Measurements from ENCODE around the gene ASTN2.

The ASTN2 gene

DNA sequence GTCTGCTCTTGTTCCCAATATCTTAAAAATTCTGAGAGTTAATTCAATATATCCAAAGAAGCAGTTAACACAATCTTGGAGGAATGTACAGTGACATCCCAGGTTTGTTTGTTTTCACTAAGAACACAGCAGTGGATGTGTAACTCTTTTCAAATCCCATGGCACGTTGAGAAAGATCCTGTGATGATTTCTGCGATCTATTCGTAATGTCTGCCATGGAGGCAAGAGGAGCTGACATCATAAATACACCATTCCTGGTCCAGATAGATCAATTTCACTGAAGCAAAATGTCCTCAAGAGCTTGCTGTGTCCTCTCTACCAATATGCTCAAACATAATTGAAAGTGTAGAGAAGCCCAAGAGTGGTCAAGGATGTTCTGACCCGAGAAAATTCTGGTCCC, 980.5 kb downstream of the ASTN2 start:
- no peak for DNase-seq

DNA sequence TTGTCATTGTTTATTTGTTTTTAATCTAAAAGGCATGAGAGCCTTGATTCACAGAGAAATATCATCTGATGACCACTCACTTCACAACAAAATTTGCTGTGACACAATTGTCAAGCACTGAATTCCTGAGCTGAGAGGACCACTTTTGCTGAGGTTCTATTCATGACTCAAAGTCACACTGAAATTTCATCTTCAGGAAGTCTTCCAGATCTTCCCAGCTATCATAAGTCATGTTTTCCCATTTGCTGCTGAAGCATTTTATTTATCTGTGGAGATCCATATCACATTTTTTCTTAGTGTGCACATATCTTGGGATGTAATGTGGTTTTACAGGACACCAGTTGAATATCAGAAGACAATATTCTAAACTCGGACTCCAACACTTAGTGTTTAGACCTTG, 982.8 kb downstream of the ASTN2 start:
- no peak for DNase-seq

DNA sequence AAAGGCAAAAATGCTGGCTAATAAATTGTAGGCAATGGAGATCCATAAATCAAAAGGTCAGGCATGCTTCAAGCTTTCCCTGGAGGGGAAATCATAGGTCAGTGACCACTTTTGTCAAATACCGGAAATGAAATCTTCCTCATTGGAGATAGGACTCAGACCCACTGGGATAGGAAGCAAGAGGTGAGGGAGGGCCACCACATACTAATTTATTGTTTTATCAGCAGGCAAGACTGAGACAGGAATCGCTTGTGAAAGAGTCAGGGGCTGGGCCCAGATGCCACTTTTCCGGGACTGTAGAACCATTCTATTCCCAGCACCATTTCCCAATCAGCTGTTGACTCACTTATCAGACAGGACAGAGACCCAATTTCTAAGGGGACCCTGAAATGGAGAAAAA, 984.0 kb downstream of the ASTN2 start:
- DNase-seq: no peak

DNA sequence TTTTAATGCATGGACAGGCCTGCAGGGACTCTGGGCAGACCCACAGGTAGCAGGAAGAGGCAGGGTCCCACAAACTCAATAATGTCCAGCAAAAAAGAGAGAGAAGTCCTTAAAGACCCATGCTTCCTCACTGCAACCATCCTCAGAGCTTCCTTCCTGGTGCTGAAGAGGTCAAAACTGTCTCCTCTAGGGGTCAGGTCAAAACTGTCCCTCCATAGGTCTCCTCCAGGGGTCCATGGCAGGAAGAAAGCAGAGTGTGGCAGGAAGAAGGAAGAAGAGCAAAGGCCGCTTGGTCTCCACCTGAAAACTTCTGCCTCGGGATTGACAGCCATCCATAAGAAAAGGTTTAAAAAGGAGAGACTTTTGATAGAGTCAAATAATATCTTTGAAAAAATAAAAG, 989.6 kb downstream of the ASTN2 start:
- no peak for DNase-seq

DNA sequence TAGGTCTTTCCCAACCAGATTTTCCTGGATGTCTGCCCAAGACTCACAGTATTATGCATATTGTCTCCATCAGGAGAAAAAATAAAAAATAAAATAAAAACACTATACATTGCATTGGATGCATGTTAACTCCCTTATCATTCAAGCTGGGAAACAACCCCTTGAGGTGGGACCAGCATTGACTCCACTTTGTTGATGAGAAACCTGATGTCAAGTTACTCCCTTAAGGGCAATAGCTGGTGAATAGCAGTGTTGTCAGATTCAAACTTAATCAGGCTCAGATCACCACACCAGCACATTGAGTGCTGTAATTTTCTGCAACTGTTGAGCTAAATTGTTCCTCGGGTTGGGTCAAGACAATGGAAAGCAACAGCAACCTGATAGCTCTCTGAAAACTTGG, 991.7 kb downstream of the ASTN2 start:
- DNase-seq: no peak

DNA sequence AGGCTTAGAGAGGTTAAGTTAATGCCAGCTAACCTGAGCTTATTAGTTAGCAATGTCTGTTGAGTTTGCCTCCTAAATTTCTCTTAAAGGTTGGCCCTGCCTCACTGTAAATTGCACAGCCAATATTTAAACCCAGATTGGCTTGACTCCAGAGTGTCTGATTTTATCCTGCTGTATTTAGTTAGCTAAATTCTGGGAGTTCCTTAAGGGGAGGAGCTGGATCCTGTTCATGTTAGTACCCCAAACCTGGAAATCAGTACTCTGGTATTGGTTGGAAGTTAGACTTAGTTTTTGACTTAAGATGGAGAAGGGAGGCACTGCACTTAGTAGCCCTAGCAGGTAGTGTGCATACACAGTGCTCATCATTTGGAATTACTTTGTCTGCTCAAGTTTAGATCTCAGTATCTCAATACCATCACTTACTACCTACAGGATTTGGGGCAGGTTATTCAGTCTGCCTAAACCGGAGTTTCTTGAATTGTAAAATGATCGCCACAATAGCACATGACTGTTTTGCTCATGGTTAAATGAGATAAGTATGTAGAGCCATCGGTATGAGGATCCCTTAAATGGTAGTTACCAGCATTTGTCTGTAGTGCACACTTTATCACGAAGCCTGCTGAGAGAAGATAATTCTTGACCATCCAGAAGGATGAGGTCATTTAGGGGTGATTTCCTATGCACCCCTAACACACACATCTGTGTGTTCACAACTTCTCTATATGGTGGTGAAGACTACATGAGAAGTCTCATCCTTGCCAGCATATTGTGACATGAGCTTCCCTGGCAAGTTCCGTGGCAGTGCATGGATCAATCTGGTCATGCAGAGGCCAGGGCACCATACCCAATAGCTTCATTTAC, 992.5 kb downstream of the ASTN2 start:
- DNase-seq: no peak

DNA sequence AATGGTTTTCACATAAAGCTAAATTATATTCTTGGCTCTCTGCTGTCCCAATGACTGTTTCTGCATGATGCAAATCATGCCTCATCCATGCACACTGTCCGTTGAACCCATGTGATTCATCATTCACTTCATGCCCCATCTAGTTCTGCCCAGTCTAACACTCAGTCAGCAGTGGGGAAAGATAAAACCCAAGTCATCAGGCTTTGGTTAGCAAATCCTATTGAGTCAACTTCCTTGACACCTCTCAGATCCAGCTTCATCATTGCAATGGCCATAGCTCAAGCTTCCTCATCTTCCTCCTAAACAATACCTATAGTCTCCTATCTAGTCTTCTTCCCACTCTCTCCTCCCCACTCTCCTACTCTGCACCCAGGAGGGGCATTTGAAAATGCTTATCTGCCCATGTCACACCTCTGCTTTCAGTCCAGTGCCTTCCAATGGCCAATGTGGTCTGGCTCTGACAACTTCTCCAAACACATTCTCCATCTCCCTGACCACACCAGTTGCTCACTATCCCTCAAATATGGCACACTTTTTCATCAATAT, 993.8 kb downstream of the ASTN2 start:
- DNase-seq: no peak

DNA sequence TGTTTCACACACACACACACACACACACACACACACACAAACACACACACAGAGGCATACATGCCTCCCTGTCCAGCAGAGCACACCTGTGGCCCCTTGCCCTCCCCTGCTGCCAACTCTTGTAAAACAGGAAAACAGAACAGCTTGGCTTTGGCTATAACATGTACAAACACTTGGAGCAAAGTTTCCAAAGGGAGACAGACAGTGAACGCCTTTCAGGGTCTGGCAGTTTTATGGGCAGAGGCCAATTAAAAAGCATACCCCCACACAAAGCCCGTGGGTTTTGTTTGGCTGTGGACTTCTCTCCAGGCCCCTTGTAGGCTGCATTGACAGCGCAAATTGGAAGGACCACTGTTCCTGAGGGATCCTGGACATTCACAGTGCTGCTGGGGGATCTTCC, 995.7 kb downstream of the ASTN2 start:
- DNase-seq: no peak

DNA sequence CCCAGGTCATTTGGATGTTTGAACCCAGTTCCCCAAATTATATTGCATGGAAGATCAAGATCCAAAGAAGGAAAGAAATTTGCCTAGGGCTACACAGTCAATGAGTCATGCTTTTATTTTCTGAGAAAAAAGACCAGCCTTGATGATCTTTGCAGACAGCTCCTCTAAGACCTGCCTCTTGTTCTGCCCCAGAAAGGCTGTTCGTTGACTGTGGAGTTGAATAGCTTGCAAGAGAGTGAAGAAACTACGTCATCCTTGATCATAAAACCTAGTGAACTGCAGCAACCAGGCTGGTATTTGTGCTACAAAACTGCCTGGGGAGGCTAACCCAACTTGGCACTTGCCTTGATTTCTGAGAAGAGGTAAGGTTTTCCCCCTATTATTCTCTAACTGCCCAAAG, 997.4 kb downstream of the ASTN2 start:
- DNase-seq: no peak

DNA sequence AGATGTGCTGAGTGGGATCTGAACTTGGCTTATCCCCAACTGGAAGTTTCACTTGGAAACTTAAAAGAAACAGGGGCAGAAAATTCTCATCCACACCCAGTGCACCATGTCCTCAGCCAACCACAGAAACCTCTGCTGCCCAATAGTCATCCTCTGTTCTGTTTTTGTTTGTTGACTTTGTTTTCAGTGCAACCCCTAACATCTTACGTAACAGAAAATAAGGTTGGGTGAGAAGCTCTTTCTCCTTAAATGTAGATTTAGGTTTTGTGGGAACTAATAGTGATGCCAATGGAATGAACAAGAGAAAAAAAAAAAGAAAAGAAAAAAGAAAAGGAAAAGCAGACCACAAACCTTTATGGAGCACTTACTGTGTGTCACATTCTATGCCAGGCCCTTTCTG, 998.4 kb downstream of the ASTN2 start:
- DNase-seq: no peak

DNA sequence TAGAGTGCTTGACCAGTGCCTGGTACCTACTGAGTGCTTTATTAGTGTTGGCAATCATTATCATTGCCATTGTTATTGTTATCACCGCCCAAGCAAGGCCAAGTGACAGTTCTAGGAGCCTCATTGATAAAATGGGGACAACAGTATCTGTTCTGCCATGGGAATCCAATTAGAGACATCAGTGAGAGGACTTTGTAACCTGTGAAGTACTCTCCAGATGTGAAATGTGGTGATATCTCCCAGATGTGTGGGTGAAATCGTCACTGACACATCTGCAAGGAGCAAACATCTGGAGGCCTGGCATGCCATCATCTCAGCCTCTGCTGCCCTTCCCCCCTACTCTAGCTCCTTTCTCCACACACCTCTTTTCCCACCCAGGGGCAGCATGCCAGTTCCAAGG, 1000.5 kb downstream of the ASTN2 start:
- DNase-seq: no peak

DNA sequence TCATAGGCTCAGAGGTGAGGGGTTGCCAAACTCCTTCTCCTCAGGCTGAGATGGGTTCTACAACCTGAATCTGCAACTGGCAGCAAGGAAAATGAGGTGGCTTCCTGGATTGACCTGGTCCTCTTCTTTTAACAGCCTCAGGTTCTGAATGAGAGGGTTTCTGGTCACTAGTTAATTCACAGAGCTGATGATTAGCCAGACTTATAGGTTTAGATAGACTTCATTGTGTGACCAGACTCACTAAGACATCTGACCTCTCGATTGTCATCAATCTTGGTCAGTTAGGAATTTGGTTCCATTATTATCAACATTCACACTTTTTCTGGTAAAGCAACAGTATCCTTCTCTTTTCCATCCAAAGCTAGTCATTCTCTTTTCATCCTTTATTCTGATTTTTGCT, 1003.4 kb downstream of the ASTN2 start:
- no peak for DNase-seq

DNA sequence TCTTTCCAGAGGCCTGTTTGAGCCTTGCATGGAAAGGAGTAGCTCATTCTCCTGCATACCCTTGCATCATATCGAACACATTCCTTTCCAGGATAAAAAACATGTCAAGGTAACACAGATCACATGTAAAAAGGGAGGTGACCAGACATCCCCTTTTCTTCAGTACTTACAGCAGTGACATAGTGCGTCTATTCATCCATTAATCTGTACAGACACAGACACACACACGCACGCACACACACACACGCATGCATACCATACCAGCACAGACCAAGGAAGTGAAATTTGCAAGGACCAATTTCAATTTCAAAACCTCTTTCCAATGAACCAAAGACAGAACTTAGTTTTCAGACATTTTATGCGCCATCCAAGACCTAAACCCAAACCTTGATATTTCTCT, 1005.2 kb downstream of the ASTN2 start:
- no peak for DNase-seq

DNA sequence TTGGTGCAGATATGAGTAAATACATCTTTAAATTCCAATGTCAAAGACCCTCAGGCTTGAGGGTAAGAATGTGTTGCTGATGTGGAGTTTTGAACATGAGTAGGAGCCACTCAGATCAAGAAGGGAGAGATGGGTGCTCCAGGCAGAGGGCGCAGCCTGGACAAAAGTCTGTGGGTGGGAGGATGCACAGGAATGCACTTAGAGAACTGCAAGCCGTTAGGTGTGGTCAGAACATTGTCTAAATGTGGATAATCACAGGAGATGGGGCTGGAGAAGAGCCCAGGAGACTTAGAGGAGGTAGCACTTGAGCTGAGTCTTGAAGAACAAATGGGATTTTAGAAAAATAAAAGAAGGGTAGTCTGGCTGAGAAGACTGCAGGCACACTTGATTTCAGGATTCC, 1005.7 kb downstream of the ASTN2 start:
- DNase-seq: no peak

DNA sequence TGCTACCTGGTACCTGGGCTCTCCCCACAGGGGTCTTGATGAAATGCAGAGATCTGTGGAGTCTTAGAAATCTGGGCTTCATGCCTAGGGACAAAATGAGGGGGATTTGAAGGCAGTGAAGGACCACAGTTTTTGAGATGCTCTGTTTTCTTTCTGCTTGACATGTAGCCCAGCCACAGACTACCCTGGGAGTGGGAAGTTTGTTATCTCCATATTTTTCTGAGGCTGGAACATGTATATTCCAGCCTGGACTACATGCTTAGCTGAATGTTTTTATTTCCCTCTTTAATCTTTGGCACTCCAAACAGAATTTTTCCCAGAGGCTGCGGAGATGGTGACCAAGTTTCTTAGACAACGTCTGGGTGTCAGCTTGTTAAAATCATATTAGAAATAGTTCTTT, 1008.4 kb downstream of the ASTN2 start:
- DNase-seq: no peak

DNA sequence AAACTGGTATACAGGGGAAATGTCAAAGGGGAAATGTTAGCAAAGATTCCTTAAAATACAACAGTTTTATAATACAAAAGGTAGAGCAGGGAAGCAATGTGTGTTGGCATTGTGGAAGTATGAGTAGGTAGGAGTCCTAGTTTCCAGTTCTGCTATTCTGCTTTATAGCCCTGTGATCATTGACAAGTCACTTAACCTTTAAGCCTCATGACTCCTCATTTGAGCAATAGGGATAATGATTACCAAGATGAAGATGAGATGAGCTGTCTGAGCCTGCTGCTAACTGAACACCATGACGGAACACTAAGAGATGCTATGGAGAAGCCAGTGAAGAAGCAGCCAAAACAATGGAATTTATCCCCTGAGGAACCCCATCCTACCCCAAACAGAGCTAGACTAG, 1009.5 kb downstream of the ASTN2 start:
- no peak for DNase-seq

DNA sequence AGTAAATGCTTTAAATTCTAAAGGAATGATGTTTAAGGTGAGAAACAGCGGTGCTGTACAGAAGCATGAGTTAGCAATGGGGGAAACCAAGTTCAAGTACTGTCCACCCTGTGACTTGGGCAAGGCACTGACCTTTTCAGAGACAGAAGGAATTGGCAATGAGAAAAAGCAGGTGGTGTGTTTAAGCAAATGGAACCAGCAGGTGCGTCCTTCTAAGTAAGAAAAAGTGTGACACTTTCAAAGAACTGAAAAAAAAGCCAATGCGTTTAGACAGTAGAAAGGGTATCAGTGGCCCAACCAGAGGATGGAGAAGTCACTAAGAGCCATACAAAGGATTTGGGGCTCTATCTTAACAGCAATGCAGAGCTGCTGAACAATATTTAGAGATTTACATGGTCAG, 1010.6 kb downstream of the ASTN2 start:
- no peak for DNase-seq

DNA sequence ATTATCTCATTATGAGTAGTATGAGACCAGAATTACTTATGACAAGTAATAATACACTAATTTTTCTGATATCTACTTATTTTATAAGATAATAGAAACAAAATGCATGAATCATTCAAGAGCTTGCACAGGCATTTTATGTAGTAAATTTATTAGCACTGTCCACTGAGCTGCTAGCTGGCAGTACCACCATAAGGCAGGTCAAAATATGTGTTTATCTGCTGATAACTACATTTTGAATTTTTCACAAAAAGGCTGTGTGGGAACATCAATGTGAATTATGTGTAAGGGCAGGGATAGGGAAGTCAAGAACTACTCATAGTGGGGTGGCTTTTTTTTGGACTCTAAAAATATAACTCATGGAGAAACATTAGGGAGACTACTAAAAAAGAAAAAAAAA, 1011.7 kb downstream of the ASTN2 start:
- DNase-seq: no peak

DNA sequence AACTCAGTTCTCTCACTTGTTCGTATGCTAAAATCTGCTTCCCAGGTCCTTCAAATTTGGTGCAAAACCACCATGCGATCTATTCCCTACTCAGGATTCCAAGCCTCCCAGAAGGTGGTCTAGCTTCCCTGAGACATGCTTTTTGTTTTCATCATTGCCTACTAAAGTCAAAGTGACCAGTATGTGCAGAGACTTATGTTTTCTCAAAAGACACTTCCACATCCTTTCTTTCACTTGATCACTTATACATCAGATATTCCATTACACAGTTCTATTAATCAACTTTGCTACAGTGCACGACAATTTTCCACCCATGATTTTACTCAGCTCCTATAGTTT, 1019.2 kb downstream of the ASTN2 start:
- no peak for DNase-seq

DNA sequence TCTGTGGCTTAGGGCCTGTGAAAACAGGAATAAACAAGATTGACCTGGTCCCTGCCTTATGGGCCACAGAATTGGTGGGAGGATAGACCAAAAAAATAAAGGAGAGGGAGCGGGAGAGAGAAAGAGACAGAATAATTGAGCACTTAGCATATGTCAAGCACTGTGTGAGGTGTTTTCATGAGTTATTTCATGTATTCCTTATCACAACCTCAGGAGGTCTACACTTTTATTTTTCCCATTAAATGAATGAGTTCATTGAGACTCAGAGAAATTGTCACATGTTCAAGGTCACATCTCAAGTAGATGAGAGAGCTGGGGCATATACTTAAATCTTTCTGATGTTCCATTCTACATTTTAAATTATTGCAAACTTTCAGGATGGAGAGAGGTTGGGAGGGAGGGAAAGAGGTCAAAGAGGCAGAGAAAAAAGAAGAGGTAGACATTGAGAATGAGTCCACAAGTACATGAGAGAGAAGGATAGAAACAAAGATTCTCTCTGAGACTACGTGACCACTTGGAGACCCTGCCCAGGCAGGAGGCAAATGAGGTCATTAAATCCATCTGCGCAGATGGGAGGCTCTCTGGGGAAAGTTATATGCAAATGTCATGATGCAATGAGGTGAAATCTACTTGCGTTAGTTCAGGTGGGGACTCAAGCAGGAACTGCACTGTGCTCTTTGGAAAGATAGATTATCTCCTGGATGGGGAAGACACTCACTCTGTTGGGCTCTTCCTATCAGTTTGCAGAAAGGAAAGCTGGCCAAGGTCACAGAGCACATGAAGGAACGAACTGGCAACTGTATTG, 1019.8 kb downstream of the ASTN2 start:
- DNase-seq: no peak

DNA sequence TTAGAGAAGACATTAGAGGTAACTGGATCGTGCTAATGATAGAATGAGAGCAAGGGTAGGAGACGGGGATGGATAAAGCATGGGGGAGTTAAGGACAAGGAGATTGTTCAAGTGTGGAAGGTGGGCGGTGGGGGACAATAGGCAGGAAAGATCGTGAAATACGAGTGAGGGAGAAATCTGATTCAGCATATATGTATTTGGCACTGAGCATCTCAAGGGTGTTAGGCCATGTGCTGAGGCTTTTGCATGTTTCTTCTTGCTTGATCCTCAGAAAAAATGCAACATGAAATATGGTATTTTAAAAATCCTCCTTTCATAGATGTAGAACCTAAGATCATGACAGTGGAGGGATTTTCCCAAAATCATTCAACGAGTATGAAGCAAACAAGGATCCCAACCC, 1020.8 kb downstream of the ASTN2 start:
- DNase-seq: no peak

DNA sequence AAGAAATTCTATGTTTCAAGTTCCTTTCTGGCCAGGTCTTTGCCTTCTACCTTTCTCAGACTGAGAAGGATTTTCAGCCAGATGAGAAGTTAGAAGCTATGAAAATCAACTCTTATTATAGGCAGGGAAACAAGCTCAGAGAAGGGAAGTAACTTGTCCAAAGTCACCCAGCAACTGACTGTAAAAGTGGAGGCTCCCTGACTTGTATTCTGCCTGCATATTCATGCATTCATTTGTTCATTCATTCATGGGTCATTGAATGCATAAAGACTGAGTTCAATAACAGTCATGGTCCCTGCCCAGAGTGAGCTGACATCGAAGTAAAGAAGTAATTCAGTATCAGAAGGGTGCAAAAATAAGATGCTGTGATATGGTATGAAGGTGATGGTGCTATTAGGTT, 1021.7 kb downstream of the ASTN2 start:
- no peak for DNase-seq

DNA sequence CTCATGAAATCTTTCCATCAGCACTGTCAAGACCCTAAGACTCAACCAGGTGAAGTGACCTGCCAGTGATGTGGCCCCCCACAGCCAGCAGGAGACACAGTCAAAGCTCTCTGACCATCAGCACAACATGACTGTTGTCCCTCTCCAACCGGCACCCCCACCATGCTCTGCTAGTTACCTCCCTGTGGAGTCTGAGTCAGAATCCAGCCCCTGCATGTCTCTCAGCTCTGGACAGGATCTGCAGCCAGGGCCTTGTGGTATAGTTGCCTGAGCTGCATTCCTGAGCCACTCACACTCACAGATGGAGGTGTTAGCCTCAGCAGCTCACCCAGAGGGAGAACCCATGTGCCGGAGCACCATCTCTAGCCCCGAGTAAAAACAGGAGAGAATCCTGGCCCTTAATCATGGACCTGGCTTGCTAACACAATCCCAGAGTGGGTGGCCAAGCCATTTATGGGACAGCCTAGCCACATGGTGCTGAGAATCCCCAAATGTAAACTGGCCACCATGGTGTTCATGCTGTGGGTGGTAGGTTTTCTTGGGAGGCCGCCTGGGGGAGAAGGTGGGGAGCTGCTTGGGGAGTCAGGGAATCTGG, 1023.5 kb downstream of the ASTN2 start:
- DNase-seq: no peak

Measured in NCI-H2029 (cell line).